ENCODE measurements around the gene GUCY2D.

Gene GUCY2D

GRCh38 chr17:8003594-8004181, 1.3 kb downstream of the GUCY2D start:
- H3K4me3 ChIP-seq (replicated peaks; ENCODE audit: insufficient read depth, low read length): no peak overlapping the region
- no peak overlapping the region for H3K27ac ChIP-seq (replicated peaks)
- no peak for DNase-seq (ENCODE audit: low read depth in 1 of 2, low spot score in 1 of 2)
- H3K27me3 ChIP-seq (ENCODE audit: insufficient read depth, poor library complexity, severe bottlenecking): no peaks in the 10 kb centered on the region
- TF ChIP-seq REST (IDR thresholded peaks at IDR 0.05; ENCODE audit: insufficient replicate concordance, low read depth) (no peak), GABPA (IDR thresholded peaks at IDR 0.05; ENCODE audit: low read depth) (no peak), POLR2AphosphoS5 (IDR thresholded peaks at IDR 0.05; ENCODE audit: low read depth) (no peak), CTCF (IDR thresholded peaks at IDR 0.05; ENCODE audit: insufficient read depth, low read length) (no peak), SPI1 (IDR thresholded peaks at IDR 0.05; ENCODE audit: borderline replicate concordance, low read depth) (no peak)

- H3K4me3 ChIP-seq (replicated peaks; ENCODE audit: insufficient read depth, low read length): no peak overlapping the region
- TF ChIP-seq POLR2AphosphoS5 (IDR thresholded peaks at IDR 0.05; ENCODE audit: low read depth): no peak
- no peak for TF ChIP-seq GABPA (IDR thresholded peaks at IDR 0.05; ENCODE audit: low read depth)
- TF ChIP-seq REST (IDR thresholded peaks at IDR 0.05; ENCODE audit: insufficient replicate concordance, low read depth): no peak
- TF ChIP-seq SPI1 (IDR thresholded peaks at IDR 0.05; ENCODE audit: borderline replicate concordance, low read depth): no peak
- H3K27ac ChIP-seq (replicated peaks): no peak overlapping the region
- no peak for DNase-seq (ENCODE audit: low read depth in 1 of 2, low spot score in 1 of 2)
- no peaks in the 10 kb centered on the region for H3K27me3 ChIP-seq (ENCODE audit: insufficient read depth, poor library complexity, severe bottlenecking)
Observed at GRCh38 chr17:8004899-8005298, 2.5 kb downstream of the GUCY2D start.

- H3K27me3 ChIP-seq (ENCODE audit: insufficient read depth, poor library complexity, severe bottlenecking): no peaks in the 10 kb centered on the region
- no peak overlapping the region for H3K4me3 ChIP-seq (replicated peaks; ENCODE audit: insufficient read depth, low read length)
- no peak overlapping the region for H3K27ac ChIP-seq (replicated peaks)
- no peak for DNase-seq (ENCODE audit: low read depth in 1 of 2, low spot score in 1 of 2)
- no peak for TF ChIP-seq GABPA (IDR thresholded peaks at IDR 0.05; ENCODE audit: low read depth)
- no peak for TF ChIP-seq POLR2AphosphoS5 (IDR thresholded peaks at IDR 0.05; ENCODE audit: low read depth)
- TF ChIP-seq SPI1 (IDR thresholded peaks at IDR 0.05; ENCODE audit: borderline replicate concordance, low read depth): no peak
- no peak for TF ChIP-seq REST (IDR thresholded peaks at IDR 0.05; ENCODE audit: insufficient replicate concordance, low read depth)
- TF ChIP-seq CTCF (IDR thresholded peaks at IDR 0.05; ENCODE audit: insufficient read depth, low read length): no peak
Observed at GRCh38 chr17:8005357-8005756, 2.9 kb downstream of the GUCY2D start.
